B cell (primary cell): ENCODE results near the gene MLKL. TPM values are rescaled to one million over a fixed set of nuclear protein-coding genes. Genes with fewer than 3 reads are reported as not detected.

Source experiments
- ATAC-seq: fragments of 200-7000 bp; cut with Tn5 transposase; one replicate; pipeline ENCODE4 v1.10.0; 2021; ENCODE audit warnings: low read depth, mild to moderate bottlenecking, moderate number of reproducible peaks, moderate library complexity
- CTCF ChIA-PET: fragments of 350-600 bp; sonication (Branson Sonifier 250); formaldehyde crosslinking; loops from one replicate; lab custom pipeline; 2021; ENCODE audit warnings: antibody characterized with exemption, inconsistent platforms; lab: Charles Lee
- POLR2A ChIA-PET: fragments of 350-600 bp; sonication (Branson Sonifier 250); formaldehyde crosslinking; loops from one replicate; lab custom pipeline; 2021; ENCODE audit warnings: antibody characterized with exemption; lab: Charles Lee
- DNase-seq: peaks from one replicate; pipeline ENCODE4 v3.0.0; 2013
- H2AFZ ChIP-seq: 2 replicates; pipeline ENCODE4 v1.6.1; 2012; ENCODE audit warnings: mild to moderate bottlenecking, low read depth, low read length; ENCODE audit not compliant: insufficient read depth, poor library complexity, severe bottlenecking
- H3K27ac ChIP-seq, 2 donors: 1 replicate in 1 of 2; 2 replicates in 1 of 2; pipeline ENCODE4 v1.5.1; 2012 to 2013; ENCODE audit warnings: low read length in 2 of 2, mild to moderate bottlenecking in 2 of 2, moderate library complexity in 1 of 2
- H3K27me3 ChIP-seq, 4 experiments: fragments of 200-600 bp in 1 of 4; sonication (generic) in 1 of 4; replicated peaks in 1 of 4; 1 replicate in 2 of 4; 2 replicates in 2 of 4; pipeline versions ENCODE4 v1.6.1 to v1.7.0; 2013 to 2016; ENCODE audit warnings: low read length in 3 of 4, mild to moderate bottlenecking in 2 of 4, mixed read lengths in 1 of 4, moderate library complexity in 1 of 4; ENCODE audit not compliant: insufficient read depth in 4 of 4, control insufficient read depth in 3 of 4; ENCODE audit errors: control extremely low read depth in 1 of 4
- H3K36me3 ChIP-seq, 2 experiments: replicated peaks in 1 of 2; 1 replicate in 1 of 2; 2 replicates in 1 of 2; pipeline versions ENCODE4 v1.6.1 to v1.7.1; 2013; ENCODE audit warnings: low read length in 1 of 2; ENCODE audit not compliant: insufficient read depth in 2 of 2, control insufficient read depth in 1 of 2; ENCODE audit errors: control extremely low read depth in 1 of 2, extremely low read depth in 1 of 2
- H3K4me1 ChIP-seq, 2 donors: fragments of 200-600 bp in 1 of 2; sonication (generic) in 1 of 2; 1 replicate in 1 of 2; 2 replicates in 1 of 2; pipeline versions ENCODE4 v1.5.1 to v1.6.1; 2013 to 2017; ENCODE audit warnings: low read length in 2 of 2; ENCODE audit not compliant: control insufficient read depth in 2 of 2, insufficient read depth in 2 of 2
- H3K4me2 ChIP-seq: replicated peaks from 2 replicates; pipeline ENCODE3; 2012; ENCODE audit warnings: mild to moderate bottlenecking, low read depth, low read length; ENCODE audit not compliant: poor library complexity, severe bottlenecking
- H3K4me3 ChIP-seq, 5 experiments: fragments of 200-600 bp in 1 of 5; sonication (generic) in 1 of 5; 1 replicate in 3 of 5; 2 replicates in 2 of 5; pipeline versions ENCODE4 v1.5.1 to v1.7.0; 2011 to 2016; ENCODE audit warnings: low read length in 4 of 5, mild to moderate bottlenecking in 4 of 5, low read depth in 2 of 5, control low read depth in 1 of 5, moderate library complexity in 1 of 5; ENCODE audit not compliant: insufficient read depth in 1 of 5; ENCODE audit errors: control extremely low read depth in 1 of 5, extremely low read depth in 1 of 5
- H3K79me2 ChIP-seq: fragments of 200-600 bp; sonication (generic); one replicate; pipeline ENCODE4 v1.6.0; 2016; ENCODE audit warnings: low read length; ENCODE audit not compliant: control insufficient read depth, insufficient read depth
- H3K9ac ChIP-seq: fragments of 200-600 bp; sonication (generic); 2 replicates; pipeline ENCODE4 v1.6.1; 2017; ENCODE audit warnings: mild to moderate bottlenecking, low read length, moderate library complexity
- H3K9me3 ChIP-seq, 3 donors: one replicate each; pipeline versions ENCODE4 v1.6.1 to v1.7.1; 2013; ENCODE audit warnings: low read length in 2 of 3; ENCODE audit not compliant: control insufficient read depth in 2 of 3, insufficient read depth in 1 of 3; ENCODE audit errors: control extremely low read depth in 1 of 3
- H4K20me1 ChIP-seq: 2 replicates; pipeline ENCODE4 v1.6.0; 2012; ENCODE audit warnings: mild to moderate bottlenecking, low read length; ENCODE audit not compliant: insufficient read depth, control insufficient read depth, poor library complexity, severe bottlenecking
- H3K27ac Mint-ChIP-seq: one replicate; pipeline ENCODE4 v1.8.0; 2021; ENCODE audit warnings: mixed read lengths
- H3K27me3 Mint-ChIP-seq: one replicate; pipeline ENCODE4 v1.8.0; 2021; ENCODE audit warnings: mixed read lengths
- H3K4me1 Mint-ChIP-seq: one replicate; pipeline ENCODE4 v1.8.0; 2021; ENCODE audit warnings: mixed read lengths
- H3K4me3 Mint-ChIP-seq: one replicate; pipeline ENCODE4 v1.8.0; 2021; ENCODE audit warnings: mixed read lengths
- H3K9me3 Mint-ChIP-seq: one replicate; pipeline ENCODE4 v1.8.0; 2022; ENCODE audit warnings: mixed read lengths; ENCODE audit not compliant: insufficient read depth
- EZH2 ChIP-seq: IDR thresholded peaks from 2 replicates; pipeline ENCODE4 v1.6.1; 2012; ENCODE audit warnings: borderline replicate concordance, low read depth, mild to moderate bottlenecking, moderate library complexity, low read length; ENCODE audit not compliant: insufficient read depth, poor library complexity, severe bottlenecking
- WGBS: methylation state at CpG from one replicate; pipeline ENCODE4 v1.1.5; 2013; ENCODE audit warnings: missing lambda C conversion rate; ENCODE audit not compliant: insufficient coverage; 5-methylcytosine and 5-hydroxymethylcytosine counted together
- intact Hi-C: fragments of 100-400 bp; cut with micrococcal nuclease; formaldehyde crosslinking; loops from one replicate; pipeline ENCODE4 v1.10.0; 2022
- polyA plus RNA-seq: library from polyadenylated mRNA; depleted of rRNA; stranded (reverse); fragments of >200 nt; gene quantifications from 2 replicates; pipeline ENCODE4 v1.2.3, GENCODE V29; 2012
- total RNA-seq, 2 donors: library from RNA; stranded (reverse); fragments of 120-200 nt in 1 of 2; gene quantifications; 1 replicate in 1 of 2; 2 replicates in 1 of 2; pipeline versions ENCODE4 v1.2.3 to v1.2.4, GENCODE V29; 2013 to 2022
- TF ChIP-seq, protein P1 (sequence below): fragments of 200-600 bp; IDR thresholded peaks from one replicate; pipeline ENCODE4 v1.8.0; 2022; ENCODE audit warnings: antibody characterized with exemption, mild to moderate bottlenecking

Gene MLKL
- total and polyA plus RNA-seq, 2 donors (not counting 1 experiment from before 2014, with no cell fraction given) = 13.4 to 19.7 TPM

DNA sequence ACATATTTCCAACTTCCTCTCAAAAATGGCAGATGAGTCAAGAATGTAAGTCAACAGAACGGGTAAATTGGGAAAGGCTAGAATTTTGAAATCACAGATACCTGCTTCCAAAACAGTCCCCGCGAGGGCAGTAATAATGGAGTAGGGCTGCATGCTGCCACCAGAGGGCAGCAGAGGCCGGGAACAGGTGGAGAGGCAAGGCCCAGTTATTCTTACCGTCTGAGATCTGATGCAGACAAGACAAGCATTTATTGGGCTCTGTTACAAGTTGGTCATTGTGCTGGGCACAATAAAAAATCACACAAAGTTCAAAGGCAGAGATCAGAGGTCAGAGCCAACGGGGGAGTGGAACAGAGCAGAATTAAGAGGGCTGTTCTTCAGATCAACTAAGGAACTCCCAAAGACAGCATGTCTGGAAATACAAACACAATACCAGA is 8.8 kb upstream of the MLKL start:
- H3K4me1 ChIP-seq = no peaks in the 10 kb centered on the region
- no peak overlapping the region for H3K27ac Mint-ChIP-seq
- no peaks in the 10 kb centered on the region for H3K36me3 ChIP-seq
- CTCF ChIA-PET = interaction anchor here (0.8 to 6.1 kb wide), 7 partner anchors 9 to 401 kb away, joined by 4 to 108 read pairs (median 5); partner anchors contain the start of gene MLKL
- ATAC-seq (peak; percentile 95), DNase-seq (peak; percentile 85)
- POLR2A ChIA-PET = interaction anchor here (1.0 kb wide), 1 partner anchor 14 kb away, joined by 3 read pairs; no protein-coding TSS in a partner anchor
- no peaks in the 10 kb centered on the region for H3K27me3 ChIP-seq
- H3K4me1 Mint-ChIP-seq = peaks cover 1% of the 10 kb centered on the region
- no peaks in the 10 kb centered on the region for H3K9me3 Mint-ChIP-seq
- peaks cover 0 to 5% (median 0%) of the 10 kb centered on the region in 3 donors for H3K9me3 ChIP-seq
- no peak overlapping the region for H3K4me2 ChIP-seq
- no peak overlapping the region for H3K9ac ChIP-seq
- WGBS = 3% methylated on average over 5 of the region's 6 CpGs
- TF ChIP-seq, protein P1, sequence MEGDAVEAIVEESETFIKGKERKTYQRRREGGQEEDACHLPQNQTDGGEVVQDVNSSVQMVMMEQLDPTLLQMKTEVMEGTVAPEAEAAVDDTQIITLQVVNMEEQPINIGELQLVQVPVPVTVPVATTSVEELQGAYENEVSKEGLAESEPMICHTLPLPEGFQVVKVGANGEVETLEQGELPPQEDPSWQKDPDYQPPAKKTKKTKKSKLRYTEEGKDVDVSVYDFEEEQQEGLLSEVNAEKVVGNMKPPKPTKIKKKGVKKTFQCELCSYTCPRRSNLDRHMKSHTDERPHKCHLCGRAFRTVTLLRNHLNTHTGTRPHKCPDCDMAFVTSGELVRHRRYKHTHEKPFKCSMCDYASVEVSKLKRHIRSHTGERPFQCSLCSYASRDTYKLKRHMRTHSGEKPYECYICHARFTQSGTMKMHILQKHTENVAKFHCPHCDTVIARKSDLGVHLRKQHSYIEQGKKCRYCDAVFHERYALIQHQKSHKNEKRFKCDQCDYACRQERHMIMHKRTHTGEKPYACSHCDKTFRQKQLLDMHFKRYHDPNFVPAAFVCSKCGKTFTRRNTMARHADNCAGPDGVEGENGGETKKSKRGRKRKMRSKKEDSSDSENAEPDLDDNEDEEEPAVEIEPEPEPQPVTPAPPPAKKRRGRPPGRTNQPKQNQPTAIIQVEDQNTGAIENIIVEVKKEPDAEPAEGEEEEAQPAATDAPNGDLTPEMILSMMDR = peak; percentile 98
- TF ChIP-seq EZH2 = no peak
- no peak overlapping the region for H3K4me3 ChIP-seq
- peak overlapping the region; percentile 46 for H2AFZ ChIP-seq
- no peaks in the 10 kb centered on the region for H3K27me3 Mint-ChIP-seq
- intact Hi-C loops = loop anchor here (1.0 to 10.0 kb wide), 4 partner anchors 8 to 675 kb away; partner anchors contain the start of gene FA2H
- H3K4me3 Mint-ChIP-seq = no peak overlapping the region
- no peaks in the 10 kb centered on the region for H4K20me1 ChIP-seq
- H3K27ac ChIP-seq = no peak overlapping the region
- H3K79me2 ChIP-seq = no peaks in the 10 kb centered on the region

DNA sequence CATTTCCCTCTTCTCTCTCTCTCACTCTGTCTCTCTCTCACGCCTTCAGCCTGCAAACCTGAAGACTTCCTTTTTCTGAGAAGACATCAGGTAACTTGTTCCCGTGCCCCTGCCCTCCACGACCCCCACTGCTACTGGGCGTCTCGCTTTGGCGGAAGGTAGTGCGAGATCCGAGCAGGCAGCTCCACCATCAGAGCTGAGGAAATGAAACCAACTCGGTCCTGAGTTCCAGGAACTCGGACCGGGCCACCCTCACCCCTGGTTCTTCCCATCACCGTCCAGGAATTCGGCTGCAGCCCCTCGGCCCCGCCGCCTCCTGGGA is 585 bp downstream of the MLKL start:
- H3K4me1 ChIP-seq = peaks cover 33 to 42% of the 10 kb centered on the region in 2 donors
- CTCF ChIA-PET = interaction anchor here (0.7 to 4.7 kb wide), 4 partner anchors 9 to 162 kb away, joined by 3 to 26 read pairs (median 11); partner anchors contain the start of gene RFWD3

More for the DNA sequence above, 585 bp downstream of the MLKL start:
- Histone ChIP-seq H3K9me3 (no peaks in the 10 kb centered on the region), H2AFZ (peak overlapping the region; percentile 80), H3K36me3 (peaks cover 0 to 3% of the 10 kb centered on the region in 2 experiments), H3K79me2 (peaks cover 20% of the 10 kb centered on the region), H3K27ac (peak overlapping the region; percentile 79 to 82), H3K4me2 (peak overlapping the region; percentile 80), H4K20me1 (no peaks in the 10 kb centered on the region), H3K27me3 (no peaks in the 10 kb centered on the region), H3K4me3 (peak overlapping the region; percentile 72 to 90 (median 83)), H3K9ac (peak overlapping the region; percentile 74)
- ATAC-seq (peak; percentile 22), DNase-seq (peak; percentile 59)
- POLR2A ChIA-PET = interaction anchor here (0.6 to 1.6 kb wide), 2 partner anchors 33 to 44 kb away, joined by 5 to 6 read pairs; partner anchors contain the start of gene RFWD3
- no peak for TF ChIP-seq EZH2
- TF ChIP-seq, protein P1 = no peak
- peaks cover 50% of the 10 kb centered on the region for H3K4me1 Mint-ChIP-seq
- WGBS = under 1% methylated on average over 14 of the region's 16 CpGs
- peak overlapping the region; percentile 92 for H3K4me3 Mint-ChIP-seq
- no peaks in the 10 kb centered on the region for H3K27me3 Mint-ChIP-seq
- H3K9me3 Mint-ChIP-seq = no peaks in the 10 kb centered on the region
- peak overlapping the region; percentile 95 for H3K27ac Mint-ChIP-seq
- intact Hi-C loops = loop anchor here (2.0 to 10.0 kb wide), 2 partner anchors 33 to 685 kb away; partner anchors contain the start of gene RFWD3
